B cell (primary cell): ENCODE measurements around the gene CKM.

ENCODE experiments used
- CTCF ChIP-seq: fragments of 200-600 bp; IDR thresholded peaks from one replicate; pipeline ENCODE4 v1.8.0; 2022; ENCODE audit warnings: antibody characterized with exemption, mild to moderate bottlenecking
- EZH2 ChIP-seq: IDR thresholded peaks from 2 replicates; pipeline ENCODE4 v1.6.1; 2012; ENCODE audit warnings: borderline replicate concordance, low read depth, mild to moderate bottlenecking, moderate library complexity, low read length; ENCODE audit not compliant: insufficient read depth, poor library complexity, severe bottlenecking

GRCh38 chr19:45304141-45304926, 18.3 kb downstream of the CKM start:
- TF ChIP-seq CTCF (no peak), EZH2 (no peak)
